ENCODE measurements around the gene TOGARAM2.

Gene TOGARAM2

DNA sequence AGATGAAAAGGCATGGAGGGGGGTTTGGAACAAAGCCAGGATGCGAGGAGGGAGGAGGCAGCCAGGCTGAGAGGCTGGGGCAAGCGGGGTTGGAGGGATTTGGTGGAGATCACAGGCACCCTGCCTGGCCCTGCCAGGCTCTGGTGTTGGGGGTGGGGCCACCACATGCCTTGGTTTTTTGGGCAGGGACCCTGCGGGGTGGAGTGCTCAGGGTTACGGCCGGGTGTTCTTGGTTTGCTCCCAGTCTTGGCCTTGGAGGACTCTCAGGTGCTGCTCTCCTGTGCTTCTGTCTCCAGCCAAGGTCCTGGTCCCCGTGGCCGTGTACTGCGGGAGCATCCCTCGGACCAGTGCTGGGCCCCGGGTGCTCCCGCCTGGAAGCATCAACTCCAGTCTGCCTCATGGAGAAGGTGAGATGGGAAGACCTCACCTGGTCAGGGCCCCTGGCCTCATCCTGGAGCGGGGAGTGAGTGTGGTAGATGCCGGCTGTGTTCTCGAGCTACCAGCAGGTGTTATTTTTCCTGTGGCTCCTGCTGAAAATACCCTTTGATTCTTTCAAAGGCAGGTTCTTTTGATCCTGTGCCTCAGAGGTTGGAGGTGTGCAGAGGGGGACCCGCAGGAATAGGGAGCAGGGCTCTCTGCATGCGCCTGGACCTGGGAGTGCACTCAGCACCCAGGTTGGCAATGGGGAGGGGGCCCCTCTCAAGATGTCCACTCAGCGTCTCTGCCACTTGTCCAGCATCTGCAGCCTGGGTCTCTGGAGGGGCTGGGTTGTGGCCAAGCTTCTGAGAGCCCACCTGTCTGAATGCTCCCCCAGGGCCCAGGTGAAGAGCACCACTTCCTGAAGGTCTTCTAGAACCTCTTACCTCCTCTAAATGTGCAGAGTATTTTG, 17.0 kb downstream of the TOGARAM2 start:
- DNase-seq (ENCODE audit: low read depth in 2 of 2, low spot score in 1 of 2) = no peak

DNA sequence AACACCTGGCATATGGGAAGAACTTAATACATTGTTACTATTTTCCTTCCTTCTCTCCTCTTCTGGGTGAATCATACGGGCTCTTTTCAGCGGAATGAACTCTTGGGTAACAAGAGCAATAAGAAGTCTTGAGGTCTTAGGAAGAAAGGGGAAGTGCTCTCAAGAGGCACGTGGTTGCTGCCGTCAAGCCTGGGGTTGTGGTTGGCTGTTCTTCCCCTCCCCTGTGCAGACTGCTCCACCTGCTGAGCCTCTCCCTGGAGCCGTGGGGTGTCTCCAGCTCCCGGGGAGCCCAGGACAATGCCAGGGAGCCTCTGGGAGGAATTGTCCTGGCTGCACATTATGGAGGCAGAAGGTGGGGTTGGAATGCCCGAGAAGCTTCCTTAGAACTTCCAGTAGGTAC, 19.4 kb downstream of the TOGARAM2 start:
- DNase-seq (ENCODE audit: low read depth in 2 of 2, low spot score in 1 of 2) = peak in 1 of 2 donors; percentile 29

DNA sequence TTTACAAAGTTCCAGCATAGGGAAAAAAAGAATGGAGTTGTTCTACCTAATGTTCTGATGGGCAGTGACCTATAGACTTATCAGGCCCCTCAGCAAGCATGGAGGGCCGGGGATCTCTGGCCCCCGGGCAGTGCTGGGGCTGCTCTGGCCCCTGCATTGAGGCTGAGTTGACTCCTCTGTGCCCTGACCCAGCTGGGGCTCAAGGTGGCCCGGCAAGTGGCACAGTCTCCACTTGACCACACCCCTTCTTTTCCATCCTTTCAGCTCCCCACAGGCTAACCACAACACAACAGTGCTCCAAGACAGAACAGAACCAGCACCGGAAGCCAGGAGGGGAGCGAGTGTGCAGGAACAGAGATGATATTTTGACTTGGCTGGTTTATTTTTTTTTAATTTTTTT, 19.9 kb downstream of the TOGARAM2 start:
- no peak for DNase-seq (ENCODE audit: low read depth in 2 of 2, low spot score in 1 of 2)

DNA sequence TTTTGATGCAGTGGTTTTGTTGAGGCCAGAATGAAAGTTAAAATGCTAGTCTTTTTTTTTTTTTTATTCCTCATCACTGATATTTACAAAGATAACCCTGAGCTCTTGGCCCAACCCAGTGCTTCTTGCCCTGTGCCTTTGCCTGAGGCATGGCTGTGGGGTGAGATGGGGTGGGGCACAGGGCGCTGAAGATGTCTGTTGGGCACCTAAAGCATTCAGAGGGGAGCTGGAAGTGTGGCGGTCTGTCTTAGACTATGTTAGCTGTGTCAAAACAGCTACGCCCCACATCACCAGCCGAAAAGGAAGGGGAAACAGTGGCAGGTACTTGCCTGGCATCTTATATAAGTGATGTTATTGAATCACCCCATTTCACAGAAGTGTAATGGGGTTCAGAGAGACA, 20.7 kb downstream of the TOGARAM2 start:
- DNase-seq (ENCODE audit: low read depth in 2 of 2, low spot score in 1 of 2) = no peak

DNA sequence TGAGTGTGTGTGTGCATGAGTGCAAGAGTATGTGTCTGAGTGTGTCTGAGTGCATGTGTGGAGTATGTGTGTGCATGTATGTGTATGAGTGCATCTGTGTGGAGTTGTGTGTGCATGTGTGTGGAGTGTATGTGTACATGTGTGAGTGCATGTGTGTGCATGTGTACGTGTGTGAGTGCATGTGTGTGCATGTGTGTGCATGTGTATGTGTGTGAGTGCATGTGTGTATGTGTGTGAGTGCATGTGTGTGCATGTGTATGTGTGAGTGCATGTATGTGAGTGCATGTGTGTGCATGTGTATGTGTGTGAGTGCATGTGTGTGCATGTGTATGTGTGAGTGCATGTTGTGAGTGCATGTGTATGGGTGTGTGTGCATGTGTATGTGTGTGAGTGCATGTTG, 23.7 kb downstream of the TOGARAM2 start:
- no peak for DNase-seq (ENCODE audit: low read depth in 2 of 2, low spot score in 1 of 2)

DNA sequence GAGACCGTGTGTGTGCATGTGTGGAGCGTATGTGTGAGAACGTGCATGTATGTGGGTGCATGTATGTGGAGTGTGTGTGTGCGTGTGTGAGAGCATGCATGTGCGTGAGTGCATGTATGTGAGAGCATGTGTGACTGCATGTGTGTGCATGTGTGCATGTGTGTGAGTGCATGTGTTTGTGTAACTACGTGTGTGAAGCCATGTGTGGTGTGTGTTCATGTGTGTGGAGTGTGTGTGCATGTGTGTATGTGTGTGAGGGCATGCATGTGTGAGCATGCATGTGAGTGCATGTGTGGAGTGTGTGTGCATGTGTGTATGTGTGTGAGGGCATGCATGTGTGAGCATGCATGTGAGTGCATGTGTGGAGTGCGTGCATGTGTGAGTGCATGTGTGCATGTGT, 24.2 kb downstream of the TOGARAM2 start:
- DNase-seq (ENCODE audit: low read depth in 2 of 2, low spot score in 1 of 2) = no peak

DNA sequence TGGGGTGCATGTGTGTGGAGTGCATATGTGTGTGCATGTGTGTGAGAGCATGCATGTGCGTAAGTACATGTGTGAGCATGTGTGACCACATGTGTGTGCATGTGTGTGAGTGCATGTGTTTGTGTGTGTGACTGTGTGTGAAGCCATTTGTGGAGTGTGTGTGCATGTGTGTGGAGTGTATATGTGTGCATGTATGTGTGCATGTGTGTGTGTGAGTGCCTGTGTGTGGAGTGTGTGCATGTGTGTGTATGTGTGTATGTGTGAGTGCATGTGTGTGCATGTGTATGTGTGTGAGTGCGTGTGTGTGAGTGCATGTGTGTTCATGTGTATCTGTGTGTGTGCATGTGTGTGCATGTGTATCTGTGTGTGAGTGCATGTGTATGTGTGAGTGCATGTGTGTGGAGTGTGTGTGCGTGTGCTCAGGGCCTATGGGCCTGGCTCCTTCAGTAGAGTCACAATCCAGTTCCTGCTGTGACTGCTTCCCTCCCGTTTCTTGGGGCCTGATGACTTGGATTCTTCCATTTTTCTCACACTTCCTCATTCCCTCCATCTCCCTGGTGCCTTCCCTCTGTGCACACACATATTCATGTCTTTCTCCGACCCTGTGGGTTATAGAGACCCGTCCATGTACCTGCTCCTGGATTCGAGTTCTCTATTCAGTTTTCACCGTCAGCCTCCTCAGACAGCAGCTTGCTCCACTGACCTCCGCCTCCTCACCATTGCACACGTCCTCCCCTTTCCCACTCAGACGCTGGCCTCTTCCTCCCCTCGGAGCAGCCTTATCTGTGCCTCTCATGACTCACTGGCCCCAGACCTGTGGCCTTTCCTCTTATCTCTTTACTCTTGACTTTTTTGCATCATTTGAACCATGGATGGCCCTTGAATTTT, 25.2 kb downstream of the TOGARAM2 start:
- no peak for DNase-seq (ENCODE audit: low read depth in 2 of 2, low spot score in 1 of 2)

DNA sequence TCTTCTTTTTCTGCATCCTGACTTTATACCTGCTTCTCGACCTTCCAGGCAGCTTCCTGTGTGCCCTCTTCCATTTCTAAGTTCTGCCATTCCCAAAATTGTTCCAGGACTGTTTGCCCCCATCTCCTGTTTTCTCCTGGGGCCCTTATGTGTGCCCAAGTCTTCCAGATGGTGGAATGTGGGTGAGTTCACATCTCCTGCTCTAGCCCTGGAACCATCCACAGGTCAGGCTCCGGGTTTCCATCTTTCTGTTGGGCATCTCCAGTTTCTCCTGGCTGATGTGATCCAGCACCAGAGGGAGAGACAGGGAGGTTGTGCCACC, 25.8 kb downstream of the TOGARAM2 start:
- DNase-seq (ENCODE audit: low read depth in 2 of 2, low spot score in 1 of 2) = no peak

DNA sequence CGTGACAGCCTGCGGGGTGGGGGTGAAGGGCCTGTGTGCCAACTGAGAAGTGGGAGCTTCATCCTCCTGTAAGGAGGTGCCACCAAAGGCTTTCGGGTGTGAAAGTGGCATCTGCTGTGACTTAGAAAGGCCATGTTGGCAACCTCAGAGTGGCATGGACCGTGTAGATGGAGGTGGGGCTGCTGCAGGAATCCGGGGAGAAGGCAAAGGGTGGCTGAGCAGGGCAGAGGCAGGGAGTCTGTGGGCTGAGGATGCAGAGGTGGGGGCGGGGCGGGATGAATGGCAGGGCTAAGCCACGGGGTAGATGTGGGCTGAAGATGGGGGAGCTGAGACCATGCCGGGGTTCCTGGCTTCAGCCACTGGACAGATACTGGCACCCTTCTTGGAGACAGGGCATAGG, 28.2 kb downstream of the TOGARAM2 start:
- DNase-seq (ENCODE audit: low read depth in 2 of 2, low spot score in 1 of 2) = no peak

DNA sequence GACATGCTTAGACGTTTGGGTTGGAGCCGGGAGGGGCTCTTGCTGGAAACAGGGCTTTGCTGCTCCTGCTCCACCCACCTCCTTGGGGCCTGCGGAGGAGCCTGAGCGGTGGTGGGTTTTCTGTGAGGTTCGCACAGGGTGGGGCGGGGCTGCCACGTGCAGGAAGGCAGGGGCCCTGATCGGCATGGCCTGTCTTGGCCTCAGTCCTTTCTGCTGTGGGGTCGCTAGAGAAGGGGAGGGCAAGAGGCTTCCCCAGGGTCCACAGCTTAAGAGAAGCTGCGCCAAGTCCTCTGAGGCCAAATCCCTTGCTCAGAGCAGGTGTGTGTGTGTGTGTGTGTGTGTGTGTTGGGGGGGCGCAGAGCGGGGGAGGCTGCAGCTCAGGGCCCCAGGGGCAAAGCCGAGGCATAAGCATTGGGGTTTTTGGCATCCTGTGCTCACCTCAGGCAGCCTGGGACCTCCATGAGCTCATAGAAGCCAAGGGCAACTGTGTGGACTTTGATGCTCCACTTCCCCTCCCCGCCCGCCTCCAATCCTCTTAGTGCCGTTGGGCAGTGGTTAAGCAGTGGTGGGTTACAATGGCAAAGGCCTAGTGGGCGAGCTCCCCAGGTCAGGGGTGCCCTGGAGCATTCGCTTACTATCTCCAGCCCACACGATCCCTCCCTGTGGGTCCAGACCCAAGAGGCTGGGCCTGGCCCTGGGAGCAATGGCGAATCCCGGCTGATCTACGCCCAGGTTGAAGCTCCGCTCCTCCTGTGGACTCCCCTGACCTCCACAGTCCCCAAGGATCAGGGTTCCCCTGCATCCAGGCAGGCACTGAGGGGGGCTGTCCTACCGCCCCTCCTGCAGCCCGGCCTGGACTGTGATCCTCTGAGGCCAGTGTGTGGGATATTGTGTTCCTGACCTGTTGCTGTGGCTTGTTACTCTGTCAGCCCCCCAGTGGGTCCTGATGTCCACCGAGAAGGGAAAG, 28.9 kb downstream of the TOGARAM2 start:
- no peak for DNase-seq (ENCODE audit: low read depth in 2 of 2, low spot score in 1 of 2)

DNA sequence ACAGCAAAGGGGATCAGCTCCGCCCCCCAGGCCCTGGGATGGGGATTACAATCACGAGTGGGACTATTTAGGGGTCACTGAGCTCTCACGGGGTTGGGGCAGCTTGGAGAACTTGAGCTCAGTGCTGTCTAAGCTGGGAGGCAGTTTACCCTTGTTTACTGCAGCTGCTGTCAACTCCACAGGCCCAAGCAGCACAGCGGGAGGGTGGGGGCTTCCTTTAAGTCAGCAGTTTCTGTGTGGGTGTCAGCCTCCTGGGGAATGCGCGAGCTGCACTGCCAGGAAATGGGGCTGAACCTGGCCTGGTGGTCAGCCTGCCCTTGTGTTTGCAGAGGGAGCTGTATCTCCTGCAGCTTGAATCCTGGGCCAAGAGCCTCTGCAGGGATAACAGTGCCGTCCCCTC, 29.8 kb downstream of the TOGARAM2 start:
- DNase-seq (ENCODE audit: low read depth in 2 of 2, low spot score in 1 of 2) = peak in 1 of 2 donors; percentile 27

DNA sequence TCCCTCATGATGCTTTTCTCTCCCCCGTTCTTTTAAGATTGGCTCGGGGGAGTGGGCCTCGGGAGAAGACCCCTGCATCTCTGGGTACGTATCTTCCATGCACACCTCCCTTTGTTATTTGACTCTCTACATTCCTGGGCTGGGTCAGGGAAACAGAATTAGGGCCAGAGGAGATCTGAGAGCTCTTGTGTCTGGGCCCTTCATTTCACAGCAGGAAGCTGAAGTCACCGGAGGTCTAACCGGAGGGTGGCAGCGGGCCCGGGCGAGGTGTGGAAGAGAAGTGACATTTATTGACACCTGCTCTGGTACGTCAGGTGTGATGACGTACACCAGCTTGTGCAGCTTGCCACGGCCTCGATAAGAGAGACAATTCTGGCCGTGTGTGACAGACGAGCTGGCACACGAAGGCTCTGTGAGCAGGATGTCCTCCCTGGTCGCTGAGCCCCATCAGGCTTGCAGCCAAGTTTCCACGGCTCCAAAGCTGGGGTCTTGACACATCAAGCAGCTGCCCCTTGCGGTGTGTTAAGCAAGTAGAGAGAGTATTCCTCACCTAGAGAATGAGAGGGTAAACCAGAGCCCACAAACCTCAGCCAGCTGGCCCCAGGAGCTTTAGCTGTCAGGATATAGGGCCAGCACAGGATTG, 30.4 kb downstream of the TOGARAM2 start:
- peak; percentile 50 to 62 for DNase-seq (ENCODE audit: low read depth in 2 of 2, low spot score in 1 of 2)

DNA sequence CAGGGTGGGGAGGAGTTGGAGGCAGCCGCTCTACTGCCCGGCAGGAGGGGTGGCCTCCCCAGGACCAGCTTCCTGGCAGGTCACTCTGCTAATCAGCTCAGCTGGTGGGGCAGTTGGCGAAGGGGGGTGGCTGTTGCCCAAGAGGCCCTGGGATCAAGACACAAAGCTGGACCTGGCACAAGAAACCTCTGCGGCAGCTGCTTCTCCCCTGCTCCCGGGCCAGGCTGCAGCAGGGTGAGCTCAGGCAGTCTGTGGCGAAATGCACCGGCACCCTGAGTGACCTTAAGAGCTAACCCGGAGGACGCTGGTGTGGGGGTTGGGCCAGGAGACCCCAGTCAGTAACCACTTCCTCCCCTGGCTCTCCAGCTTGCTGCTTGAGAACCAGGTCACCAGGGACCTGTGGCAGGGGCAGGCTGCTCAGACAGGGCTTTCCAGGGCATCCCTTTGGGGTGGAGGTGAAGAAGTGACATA, 31.1 kb downstream of the TOGARAM2 start:
- no peak for DNase-seq (ENCODE audit: low read depth in 2 of 2, low spot score in 1 of 2)

DNA sequence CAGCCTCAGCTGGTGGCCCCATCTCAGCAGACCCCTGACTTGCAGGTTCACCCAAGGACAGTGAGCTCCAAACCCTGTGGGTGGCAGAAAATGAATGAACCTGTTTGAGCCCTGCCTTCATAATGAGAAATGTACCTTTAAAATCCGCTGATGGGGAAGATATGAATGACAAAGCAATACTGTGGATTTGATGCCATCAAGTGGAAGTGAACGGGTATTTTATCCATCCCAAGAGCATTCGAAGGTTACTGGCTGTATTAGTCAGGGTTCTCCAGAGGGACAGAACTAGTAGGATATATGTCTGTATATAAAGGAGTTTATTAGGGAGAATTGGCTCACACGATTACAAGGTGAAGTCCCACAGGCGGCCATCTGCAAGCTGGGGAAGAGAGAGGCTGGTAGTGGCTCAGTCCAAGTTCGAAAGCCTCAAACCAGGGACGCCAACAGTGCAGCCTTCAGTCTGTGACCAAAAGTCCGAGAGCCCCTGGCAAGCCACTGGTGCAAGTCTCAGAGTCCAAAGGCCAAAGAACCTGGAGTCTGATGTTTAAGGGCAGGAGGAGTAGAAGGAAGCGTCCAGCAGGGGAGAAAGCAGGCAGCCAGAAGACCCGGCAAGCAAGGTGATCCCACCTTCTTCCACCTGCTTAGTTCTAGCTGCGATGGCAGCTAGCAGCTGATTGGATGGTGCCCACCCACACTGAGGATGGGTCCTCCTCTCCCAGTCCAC, 32.1 kb downstream of the TOGARAM2 start:
- no peak for DNase-seq (ENCODE audit: low read depth in 2 of 2, low spot score in 1 of 2)

DNA sequence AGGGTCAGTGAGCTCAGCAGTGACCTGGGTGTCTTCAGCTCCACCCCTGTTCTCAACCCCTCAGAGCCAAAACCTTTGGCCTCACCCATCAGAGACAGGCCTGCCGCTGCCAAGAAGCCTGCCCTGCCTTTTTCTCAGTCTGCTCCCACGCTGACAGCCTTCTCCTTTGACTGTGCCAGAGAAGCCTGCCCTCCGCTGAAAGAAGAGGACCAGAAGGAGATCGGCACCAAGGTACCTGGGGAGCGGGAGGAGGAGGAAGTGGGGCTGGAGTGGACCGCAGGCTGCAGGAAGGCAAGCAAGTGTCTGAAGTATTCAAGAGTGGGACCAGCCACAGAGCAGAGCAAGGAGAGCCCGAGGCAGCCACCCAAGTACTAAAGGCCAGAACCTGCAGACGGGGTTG, 33.2 kb downstream of the TOGARAM2 start:
- no peak for DNase-seq (ENCODE audit: low read depth in 2 of 2, low spot score in 1 of 2)

DNA sequence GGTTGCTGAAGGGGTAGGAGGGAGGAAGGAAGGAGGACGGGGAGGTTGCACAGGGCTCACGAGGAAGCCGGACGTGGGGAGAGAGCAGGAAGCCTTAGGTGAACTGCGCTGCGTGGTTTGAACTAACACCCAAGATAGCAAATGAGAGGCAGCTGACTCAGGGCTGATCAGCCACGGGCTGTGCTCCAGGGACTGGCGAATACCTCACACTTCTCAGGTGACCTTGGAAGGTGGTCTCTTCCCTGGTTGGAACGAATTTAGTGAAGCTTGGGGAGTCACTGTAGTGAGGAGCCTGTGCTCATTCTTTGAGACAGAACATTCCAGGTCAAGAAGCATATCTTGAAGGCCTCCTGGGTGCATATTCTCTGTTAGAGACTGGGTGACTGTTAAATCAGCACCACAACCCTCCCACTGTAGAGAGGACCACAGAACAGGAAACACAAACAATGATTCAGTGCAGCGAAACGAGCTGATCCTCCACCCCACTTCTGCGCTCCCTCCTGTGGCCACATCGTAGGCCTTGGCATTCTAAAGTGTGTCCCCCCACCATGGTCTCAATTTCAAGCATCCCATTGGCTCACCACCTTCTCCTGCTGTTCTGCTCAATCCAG, 33.8 kb downstream of the TOGARAM2 start:
- peak; percentile 48 to 49 for DNase-seq (ENCODE audit: low read depth in 2 of 2, low spot score in 1 of 2)

DNA sequence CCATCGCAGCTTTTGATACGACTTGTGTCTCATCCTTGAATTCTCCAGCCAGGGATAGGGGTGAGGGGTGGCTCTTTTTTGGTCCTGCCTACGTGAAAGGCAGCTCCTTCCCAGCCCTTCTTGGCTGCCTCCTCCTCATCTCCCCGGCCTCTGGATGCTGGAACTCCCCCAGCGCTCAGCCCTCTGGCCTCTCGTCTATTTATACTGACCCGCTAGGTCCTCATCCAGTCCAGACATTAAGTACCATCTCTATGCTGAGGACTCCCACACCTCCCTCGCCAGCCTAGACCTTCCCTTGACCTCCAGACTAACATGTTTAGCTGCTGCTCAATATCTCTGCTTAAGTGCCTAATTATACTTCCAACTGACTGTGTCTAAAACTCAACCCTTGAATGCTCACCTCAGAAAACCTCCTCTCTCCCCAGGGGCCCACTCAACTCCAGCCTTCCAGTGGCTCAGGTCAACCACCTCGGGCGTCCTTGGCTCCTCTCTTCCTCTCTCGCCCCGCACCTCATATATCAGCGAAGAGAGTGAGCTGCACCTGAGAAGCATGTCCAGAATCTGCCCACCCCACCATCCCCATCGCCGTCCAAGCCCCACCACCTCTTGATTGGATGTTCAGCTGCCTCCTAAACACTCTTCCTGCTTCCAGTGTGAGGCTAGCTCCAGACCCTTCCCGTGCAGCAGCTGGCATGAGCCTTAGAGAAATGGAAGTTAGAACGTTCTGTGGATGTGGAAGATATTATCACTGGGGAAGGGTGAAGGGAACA, 34.8 kb downstream of the TOGARAM2 start:
- DNase-seq (ENCODE audit: low read depth in 2 of 2, low spot score in 1 of 2) = no peak

DNA sequence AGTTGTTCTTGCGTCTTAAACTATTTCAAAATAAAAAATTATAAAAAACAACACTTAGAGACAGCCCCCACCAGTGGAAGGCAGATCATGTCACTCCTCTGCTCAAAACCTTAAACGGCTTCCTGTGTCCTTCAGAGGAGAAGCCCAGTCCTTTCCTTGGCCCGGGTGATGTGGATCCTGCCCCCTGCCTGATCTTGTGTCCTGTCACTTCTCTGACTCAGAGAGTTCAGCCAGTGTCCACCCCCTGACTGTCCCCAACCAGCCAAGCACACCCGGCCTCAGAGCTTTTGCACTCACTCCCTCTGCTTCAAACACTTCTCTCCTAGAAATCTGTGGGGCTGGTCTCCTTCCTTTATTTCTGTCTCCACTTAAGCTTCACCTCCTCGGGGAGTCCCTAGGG, 35.4 kb downstream of the TOGARAM2 start:
- DNase-seq (ENCODE audit: low read depth in 2 of 2, low spot score in 1 of 2) = no peak

Measured in stimulated activated CD8-positive, alpha-beta memory T cell treated with anti-CD3 and anti-CD28 coated beads, Interleukin-4, amount 100 ng/mL, for 1 hour (primary cell).